Limb (tissue), 2 donors: ENCODE data around the gene ADPRM.

ENCODE experiments used
- DNase-seq, 2 donors: peaks; one replicate each; pipeline ENCODE4 v3.0.0-alpha.2; 2016; ENCODE audit errors: extremely low spot score in 2 of 2

Gene ADPRM

GRCh38 chr17:10739386-10739785 is 42.0 kb downstream of the ADPRM start:
- no peak for DNase-seq

- no peak for DNase-seq
These were observed 44.2 kb downstream of the ADPRM start for GRCh38 chr17:10741416-10742135.

- DNase-seq: no peak
These were observed 45.0 kb downstream of the ADPRM start for GRCh38 chr17:10742431-10742830.

GRCh38 chr17:10743316-10744009 is 46.1 kb downstream of the ADPRM start:
- peak in 1 of 2 donors; percentile 35 for DNase-seq

GRCh38 chr17:10744501-10745000 is 47.2 kb downstream of the ADPRM start:
- no peak for DNase-seq

GRCh38 chr17:10745231-10745630 is 47.8 kb downstream of the ADPRM start:
- DNase-seq: no peak

- DNase-seq: no peak
These were observed 51.3 kb downstream of the ADPRM start for GRCh38 chr17:10748531-10749181.

- no peak for DNase-seq
These were observed 52.8 kb downstream of the ADPRM start for GRCh38 chr17:10750210-10750609.

- no peak for DNase-seq
These were observed 54.2 kb downstream of the ADPRM start for GRCh38 chr17:10751563-10751962.

- DNase-seq: no peak
These were observed 55.3 kb downstream of the ADPRM start for GRCh38 chr17:10752696-10753095.

GRCh38 chr17:10754109-10754508 is 56.7 kb downstream of the ADPRM start:
- DNase-seq: no peak

- DNase-seq: no peak
These were observed 57.6 kb downstream of the ADPRM start for GRCh38 chr17:10754861-10755591.

GRCh38 chr17:10755592-10756127 is 58.3 kb downstream of the ADPRM start:
- no peak for DNase-seq

- no peak for DNase-seq
These were observed 58.8 kb downstream of the ADPRM start for GRCh38 chr17:10756185-10756584.

- DNase-seq: no peak
These were observed 59.2 kb downstream of the ADPRM start for GRCh38 chr17:10756619-10757018.

GRCh38 chr17:10757067-10757466 is 59.7 kb downstream of the ADPRM start:
- no peak for DNase-seq

GRCh38 chr17:10757647-10758046 is 60.3 kb downstream of the ADPRM start:
- no peak for DNase-seq

- DNase-seq: no peak
These were observed 60.7 kb downstream of the ADPRM start for GRCh38 chr17:10758062-10758461.
